Epithelial cell of prostate (primary cell): Measurements from ENCODE around the gene ADAMTS7.
"Not testable (repeated sequence)": the region's sequence is repeated elsewhere in the genome, so short reads cannot be mapped to it uniquely, and the experiment has no call there.

ENCODE experiments used
- DNase-seq: peaks from one replicate; pipeline ENCODE4 v3.0.0-alpha.2; 2011; ENCODE audit warnings: low read depth, low spot score
- H3K27ac ChIP-seq: fragments of 450-650 bp; 2 replicates; pipeline ENCODE4 v1.5.1; 2017; ENCODE audit warnings: mild to moderate bottlenecking

Gene ADAMTS7

DNA sequence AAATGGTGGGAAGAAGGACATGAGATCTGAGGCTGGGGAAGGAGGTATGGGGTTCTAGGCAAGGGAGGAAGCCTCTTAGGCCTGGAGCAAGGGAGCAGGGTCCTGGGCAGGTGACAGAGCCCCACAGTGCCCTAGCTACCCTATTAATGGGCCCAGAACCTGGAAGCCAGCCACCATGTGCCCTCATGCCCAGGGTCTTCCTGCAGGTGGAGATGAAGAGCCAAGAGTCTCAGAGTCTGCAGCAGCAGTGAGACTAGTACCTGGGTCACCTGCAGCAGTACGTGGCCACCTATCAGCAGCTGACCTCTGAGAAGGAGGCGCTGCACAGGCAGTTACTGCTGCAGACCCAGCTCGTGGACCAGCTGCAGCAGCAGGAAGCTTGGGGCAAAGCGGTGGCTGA lies 75.0 kb downstream of the ADAMTS7 start:
- not testable (repeated sequence) for H3K27ac ChIP-seq, DNase-seq

DNA sequence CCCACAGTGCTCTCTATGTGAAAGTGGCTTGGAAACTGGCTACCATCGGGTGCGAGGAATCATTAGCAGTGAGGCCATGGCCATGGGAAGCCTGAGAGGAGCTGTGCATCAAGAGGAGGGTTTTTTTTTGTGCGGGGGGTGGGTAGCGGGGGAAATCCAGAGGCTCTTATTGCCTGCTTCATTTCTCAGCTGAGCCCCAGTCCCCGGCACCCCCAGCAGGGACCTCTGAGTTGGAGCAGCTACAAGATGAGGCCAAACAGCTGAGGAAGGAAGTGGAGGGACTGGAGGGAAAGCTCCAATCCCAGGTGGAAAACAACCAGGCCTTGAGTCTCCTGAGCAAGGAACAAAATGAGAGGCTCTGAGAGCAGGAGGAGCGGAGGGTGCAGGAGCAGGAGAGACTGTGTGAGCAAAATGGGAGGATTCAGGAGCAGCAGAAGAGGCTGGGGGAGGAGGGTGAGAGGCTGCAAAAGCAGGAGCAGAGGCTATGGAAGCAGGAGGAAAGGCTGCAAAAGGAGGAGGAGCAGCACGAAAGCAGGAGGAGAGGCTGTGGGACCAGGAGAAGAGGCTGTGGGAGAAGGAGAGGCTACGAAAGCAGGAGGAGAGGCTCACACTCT lies 76.7 kb downstream of the ADAMTS7 start:
- no peak for DNase-seq
- H3K27ac ChIP-seq, result no peak overlapping the region

DNA sequence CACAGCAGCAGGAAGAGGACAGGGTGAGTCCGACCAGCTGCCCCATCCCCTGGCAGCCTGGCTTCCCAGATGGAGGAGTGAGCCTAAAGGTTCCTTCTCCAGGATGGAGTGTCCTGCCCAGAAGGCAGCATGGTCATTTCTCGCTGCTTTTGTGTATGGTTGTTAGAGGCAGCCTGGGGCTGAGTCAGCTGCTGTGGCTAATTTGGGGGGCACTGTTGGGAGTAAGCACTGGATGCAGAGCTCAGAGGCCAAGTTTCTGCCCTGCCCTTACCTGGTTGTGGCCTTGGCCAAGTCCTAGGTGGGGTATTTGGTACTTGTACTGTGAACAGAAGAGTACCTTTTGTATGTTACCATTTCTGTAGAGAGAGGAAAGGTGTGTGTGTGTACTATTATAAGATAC lies 78.6 kb downstream of the ADAMTS7 start:
- H3K27ac ChIP-seq, result no peak overlapping the region
- DNase-seq, result no peak

DNA sequence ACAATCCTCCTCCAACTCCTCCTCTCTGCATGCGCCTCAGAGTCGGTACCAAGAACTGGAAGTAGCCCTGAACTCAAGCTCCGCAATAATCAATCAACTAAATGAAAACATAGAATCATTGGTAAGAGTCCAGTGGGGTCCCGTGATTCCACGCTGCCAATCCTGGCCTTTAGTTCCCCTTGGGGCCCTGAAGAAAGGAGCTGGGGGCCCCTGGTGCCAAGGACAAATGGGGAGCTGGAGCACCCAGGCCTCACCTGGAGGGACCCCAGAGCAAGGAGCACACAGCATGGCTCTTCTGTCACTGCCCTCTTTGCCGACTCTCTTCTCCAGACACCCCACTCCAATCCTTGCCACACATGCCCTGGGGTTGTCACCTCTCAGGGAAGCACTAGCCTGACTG lies 80.3 kb downstream of the ADAMTS7 start:
- DNase-seq, result no peak
- no peak overlapping the region for H3K27ac ChIP-seq

DNA sequence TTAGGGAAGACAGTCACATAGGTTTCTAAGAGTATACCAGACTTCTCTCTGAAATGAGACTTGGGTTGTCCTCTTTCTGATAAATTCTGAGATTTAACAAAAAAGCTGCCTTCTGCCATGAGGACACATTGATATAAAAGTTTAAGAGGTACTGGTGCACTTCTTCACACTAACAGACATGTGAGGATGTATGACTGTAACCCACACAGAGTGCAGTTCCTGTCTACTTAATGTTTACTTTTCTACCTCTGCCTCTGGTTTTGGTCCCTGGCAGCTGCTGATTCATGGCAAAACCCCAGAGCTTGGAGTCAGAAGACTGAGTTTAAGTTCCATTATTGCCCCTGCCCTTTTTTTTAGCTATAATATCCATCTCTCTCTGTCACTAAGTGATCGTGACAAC lies 82.8 kb downstream of the ADAMTS7 start:
- not testable (repeated sequence) for H3K27ac ChIP-seq, DNase-seq

DNA sequence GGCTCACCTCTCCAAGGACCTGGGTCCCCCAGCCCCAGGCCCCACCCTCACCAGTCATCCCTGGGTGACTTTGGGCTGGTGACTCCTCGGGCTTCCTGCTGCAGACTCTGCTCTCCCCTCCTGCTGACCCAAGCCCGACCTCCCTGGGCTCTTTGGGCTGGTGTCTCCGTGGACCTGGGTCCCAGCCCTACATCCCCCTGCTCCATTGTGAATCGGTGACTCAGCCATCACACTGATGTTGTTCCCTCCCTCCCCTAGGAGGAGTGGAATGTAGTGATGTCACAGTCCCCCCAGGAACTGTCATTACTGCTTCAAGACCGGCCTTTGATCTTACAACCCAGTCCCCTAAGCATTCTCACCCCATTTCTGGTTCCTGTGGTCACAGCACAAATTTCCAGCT lies 83.7 kb downstream of the ADAMTS7 start:
- H3K27ac ChIP-seq, result no peak overlapping the region
- DNase-seq, result no peak

DNA sequence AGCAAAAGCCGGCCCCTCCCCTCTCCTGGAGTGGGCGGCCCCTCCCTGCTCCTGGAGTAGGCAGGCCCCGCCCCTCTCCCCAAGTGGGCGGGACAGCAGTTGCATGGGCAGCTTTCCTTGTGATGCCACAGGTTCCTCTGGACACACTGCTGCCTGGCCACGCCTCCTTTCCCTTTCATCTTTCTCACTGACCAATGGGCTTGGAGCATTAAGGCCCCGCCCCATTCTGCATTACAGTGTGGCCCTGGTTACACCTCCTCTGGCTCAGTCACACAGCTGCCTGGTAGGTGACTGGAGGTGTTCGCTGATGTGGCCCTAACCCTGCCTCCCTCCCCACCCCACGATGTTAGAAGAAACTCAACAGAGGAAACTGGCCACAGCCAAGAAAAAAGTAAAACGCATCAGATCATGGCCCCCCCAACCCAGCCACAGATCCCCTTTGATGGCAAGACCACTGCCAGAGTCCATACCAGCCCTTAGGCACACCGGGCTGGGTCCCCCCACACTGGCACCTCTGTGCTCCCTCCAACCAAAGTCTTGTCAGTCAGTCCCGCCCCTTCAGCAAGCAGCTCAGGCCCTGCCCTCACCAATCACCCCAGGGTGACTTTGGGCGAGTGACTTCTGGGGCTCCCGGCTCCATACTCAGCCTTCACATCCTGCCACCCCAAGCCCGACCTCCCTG lies 84.3 kb downstream of the ADAMTS7 start:
- no peak for DNase-seq
- no peak overlapping the region for H3K27ac ChIP-seq

DNA sequence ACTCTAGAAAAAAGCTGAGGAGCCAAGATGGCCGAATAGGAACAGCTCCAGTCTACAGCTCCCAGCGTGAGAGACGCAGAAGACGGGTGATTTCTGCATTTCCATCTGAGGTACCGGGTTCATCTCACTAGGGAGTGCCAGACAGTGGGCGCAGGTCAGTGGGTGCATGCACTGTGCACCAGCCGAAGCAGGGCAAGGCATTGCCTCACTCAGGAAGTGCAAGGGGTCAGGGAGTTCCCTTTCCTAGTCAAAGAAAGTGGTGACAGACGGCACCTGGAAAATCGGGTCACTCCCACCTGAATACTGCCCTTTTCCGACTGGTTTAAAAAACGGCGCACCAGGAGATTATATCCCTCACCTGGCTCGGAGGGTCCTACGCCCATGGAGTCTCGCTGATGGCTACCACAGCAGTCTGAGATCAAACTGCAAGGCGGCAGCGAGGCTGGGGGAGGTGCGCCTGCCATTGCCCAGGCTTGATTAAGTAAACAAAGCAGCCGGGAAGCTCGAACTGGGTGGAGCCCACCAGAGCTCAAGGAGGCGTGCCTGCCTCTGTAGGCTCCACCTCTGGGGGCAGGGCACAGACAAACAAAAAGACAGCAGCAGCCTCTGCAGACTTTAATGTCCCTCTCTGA lies 91.3 kb downstream of the ADAMTS7 start:
- not testable (repeated sequence) for H3K27ac ChIP-seq, DNase-seq

DNA sequence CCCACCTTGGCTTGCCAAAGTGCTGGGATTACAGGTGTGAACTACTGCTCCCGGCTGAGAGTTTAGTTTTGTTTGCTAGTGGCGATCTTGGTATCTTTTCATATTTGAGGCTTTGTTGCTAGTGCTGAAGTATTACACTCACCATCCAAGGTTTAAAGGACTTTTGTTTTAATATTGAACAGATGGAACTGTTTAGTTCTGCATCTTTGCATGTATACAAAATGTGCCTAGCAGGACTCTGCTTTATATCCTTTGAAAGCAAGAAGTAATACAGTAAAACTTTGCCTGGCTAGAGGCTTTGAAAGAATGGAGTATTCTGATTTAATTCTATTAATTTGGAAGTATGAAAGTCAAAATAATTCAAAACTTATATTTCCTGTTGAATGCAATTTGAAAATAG lies 92.4 kb downstream of the ADAMTS7 start:
- no peak for DNase-seq
- no peak overlapping the region for H3K27ac ChIP-seq

DNA sequence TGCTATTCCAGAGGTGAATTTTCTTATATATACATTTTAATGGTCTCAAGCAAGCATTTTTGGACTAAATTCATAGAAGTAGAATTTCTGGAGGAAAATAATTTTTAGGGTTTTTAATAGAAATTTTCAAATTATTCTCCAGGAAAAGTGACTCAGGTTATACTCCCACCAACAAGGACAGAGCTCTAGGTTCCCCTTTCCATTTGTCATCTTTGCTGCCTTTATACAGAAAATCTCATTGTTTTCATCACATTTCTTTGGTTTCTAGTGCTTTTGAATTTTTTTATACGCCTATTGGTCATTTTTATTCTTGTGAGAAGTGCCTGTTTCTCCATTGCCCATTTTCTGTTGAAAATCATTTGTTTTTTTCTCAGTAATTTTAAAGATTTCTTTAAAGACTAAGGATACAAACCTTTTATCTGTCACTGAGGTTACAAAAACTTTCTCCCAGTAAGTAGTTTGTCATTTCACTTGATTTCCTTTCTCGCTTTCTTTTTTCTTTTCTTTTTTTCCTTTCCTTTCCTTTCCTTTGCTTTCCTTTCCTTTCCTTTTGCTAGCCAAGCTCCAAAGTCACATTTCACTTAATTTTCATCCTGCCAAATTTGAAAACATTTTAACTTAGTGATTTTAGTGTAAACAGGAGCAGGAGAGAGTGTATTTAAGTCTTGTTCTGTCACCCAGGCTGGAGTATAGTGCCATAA lies 93.2 kb downstream of the ADAMTS7 start:
- H3K27ac ChIP-seq, result no peak overlapping the region
- DNase-seq, result no peak

DNA sequence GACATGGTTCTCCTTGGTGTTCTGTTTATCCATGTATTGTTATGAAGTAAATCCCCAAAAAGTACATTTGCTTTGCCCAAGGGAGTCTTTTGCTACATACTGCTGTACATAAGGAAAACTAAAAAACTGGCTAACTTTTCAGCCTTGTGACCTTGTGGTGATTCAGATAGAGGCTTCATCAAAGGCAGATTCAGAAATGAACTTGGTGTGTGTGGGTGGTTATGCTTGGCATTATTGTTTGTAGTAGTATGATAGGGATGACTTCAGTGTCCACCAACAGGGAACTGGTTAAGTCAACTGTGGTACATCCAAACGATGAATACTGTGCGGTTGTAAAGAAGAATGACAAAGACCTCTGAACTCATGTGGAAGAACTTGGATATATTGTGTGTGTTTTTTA lies 94.6 kb downstream of the ADAMTS7 start:
- DNase-seq, result no peak
- H3K27ac ChIP-seq, result peak overlapping the region; percentile 98

DNA sequence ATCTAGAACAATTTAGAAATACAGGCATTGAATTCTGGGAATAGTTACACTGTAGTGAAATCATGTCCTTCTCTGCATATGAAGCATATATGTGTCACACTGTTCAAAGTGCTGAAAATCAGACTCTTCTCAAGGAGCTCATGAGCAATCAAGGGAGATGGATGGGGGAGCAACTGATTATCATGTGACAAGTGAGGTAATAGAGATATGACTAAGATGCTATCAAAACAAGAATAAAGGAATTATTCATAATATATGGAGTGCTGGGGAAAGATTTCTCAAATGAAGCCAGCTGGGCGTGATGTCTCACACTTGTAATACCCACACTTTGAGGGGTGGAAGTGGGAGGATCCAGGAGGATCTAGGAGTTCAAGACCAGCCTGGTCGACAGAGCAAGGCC lies 95.3 kb downstream of the ADAMTS7 start:
- peak overlapping the region; percentile 98 for H3K27ac ChIP-seq

DNA sequence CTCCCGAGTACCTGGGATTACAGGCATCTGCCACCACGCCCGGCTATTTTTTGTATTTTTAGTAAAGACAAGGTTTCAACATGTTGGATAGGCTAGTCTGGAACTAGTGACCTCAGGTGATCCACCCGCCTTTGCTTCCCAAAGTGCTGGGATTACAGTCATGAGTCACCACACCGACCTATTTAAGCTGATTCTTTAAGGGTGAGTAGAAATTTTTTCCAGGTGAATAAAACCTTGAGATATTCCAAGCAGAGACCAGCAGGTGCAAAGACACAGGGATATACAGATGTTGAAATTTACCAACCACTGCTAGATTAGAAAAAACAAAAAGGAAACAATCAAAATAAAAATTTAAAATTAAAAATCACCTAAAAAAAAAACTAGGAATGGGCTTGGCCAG lies 95.8 kb downstream of the ADAMTS7 start:
- peak; percentile 61 for DNase-seq
- peak overlapping the region; percentile 98 for H3K27ac ChIP-seq

More for the DNA sequence above, 95.3 kb downstream of the ADAMTS7 start:
- peak; percentile 86 for DNase-seq

DNA sequence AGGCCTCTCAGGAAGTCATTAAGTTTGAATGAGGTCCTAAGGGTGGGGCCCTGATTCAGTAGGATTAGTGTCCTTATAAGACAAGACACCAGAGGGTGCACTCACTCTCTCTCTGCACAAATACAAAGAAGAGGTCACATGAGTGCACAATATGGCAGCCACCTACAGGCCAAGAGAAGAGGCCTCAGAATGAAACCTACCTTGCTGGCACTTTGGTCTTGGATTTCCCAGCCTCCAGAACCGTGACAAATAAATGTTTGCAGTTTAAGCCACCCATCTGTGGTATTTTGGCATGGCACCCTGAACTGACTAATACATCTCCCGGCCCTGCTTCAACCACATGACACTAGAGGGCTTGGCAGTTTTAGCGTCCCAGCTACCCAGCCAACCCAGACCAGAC lies 96.4 kb downstream of the ADAMTS7 start:
- no peak for DNase-seq
- peak overlapping the region; percentile 98 for H3K27ac ChIP-seq

DNA sequence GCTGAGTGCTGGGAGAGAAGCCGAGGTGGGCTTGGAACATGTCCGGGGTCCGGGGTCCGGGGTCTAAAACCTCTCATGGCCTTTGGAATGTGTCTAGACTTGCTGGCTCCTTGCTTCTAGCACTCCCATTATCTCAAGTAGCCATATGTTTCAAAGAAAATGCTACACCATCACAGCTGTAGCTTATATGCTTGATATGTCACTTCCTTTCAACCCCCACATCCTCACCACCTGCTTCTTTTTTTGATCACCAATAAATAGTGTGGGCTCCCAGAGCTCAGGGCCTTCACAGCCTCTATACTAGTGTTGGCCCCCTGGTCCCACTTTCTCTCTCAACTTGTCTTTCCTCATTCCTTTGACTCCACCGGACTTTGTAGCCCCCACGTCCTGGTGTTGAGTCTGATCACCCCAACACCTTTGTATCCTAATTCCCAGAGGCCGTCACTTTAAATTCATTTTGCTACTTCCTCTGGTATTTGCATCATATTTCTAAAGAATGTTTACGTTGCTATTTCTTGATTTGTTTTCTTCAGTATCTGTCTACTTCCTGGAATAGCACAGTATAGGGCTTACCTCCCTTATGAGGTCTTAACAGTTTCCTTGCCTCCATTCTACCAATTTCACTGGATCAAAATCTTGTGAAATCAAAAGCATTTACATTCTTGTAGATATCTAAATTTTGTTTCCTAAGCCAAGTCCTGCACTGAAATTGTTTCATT lies 98.3 kb downstream of the ADAMTS7 start:
- H3K27ac ChIP-seq, result no peak overlapping the region
- DNase-seq, result no peak

DNA sequence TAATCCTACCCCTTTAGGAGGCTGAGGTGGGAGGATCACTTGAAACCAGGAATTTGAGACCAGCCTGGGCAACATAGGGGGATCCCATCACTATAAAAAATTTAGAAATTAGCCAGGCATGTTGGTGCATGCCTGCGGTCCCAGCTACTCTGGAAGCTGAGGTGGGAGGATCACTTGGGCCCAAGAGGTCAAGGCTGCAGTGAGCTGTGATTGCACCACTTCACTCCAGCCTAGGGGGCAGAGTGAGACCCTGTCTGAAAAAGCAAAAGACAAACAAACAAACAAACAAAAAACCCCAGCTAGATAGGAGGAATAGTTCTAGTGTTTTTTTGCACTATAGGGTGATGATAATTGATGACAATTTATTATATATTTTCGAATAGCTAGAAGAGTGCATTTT lies 99.6 kb downstream of the ADAMTS7 start:
- no peak for DNase-seq
- no peak overlapping the region for H3K27ac ChIP-seq

DNA sequence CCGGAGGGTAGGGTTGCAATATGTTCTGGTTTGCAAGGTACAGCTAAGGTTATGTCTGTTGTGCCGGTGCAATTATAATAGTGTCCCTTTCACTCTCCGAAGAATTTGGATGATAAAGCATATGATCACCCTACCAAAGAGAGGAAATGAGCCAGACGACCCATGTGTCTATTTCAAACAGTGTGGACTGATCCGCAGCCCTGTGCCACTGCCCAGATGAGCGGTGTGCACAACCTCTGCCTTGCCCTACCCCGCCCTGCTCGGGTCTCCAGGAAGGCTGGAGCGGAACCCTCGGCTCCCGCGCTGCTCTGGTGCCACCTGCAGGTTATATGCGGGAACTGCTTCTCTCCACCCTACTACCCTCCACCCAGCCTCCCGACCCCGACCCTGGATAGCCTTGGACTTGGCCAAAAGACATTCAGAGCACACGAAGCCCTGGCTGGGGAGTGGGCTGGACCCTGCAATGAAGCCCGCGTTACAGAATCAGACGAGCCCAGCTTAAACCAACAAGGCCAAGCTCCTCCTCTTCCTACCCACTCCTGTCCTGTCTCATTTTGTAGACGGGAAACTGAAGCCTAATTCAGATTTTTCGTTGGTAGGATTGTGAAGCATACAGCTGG lies 101.9 kb downstream of the ADAMTS7 start:
- H3K27ac ChIP-seq, result no peak overlapping the region
- DNase-seq, result no peak
